Stimulated activated CD8-positive, alpha-beta memory T cell treated with anti-CD3 and anti-CD28 coated beads, Interleukin-15, amount 100 ng/mL, for 1 hour (primary cell): ENCODE data around the gene MIPOL1.
"Not testable (repeated sequence)": the region's sequence is repeated elsewhere in the genome, so short reads cannot be mapped to it uniquely, and the experiment has no call there.

Experiments
- DNase-seq: peaks from one replicate; pipeline ENCODE4 v3.0.0-alpha.2; 2020; ENCODE audit warnings: low read depth

Gene MIPOL1

GRCh38 chr14:37289688-37290087 lies 92.0 kb downstream of the MIPOL1 start:
- no peak for DNase-seq

GRCh38 chr14:37295262-37295661 lies 97.5 kb downstream of the MIPOL1 start:
- not testable (repeated sequence) for DNase-seq

- no peak for DNase-seq
Measured at GRCh38 chr14:37311252-37311651, 113.5 kb downstream of the MIPOL1 start.

GRCh38 chr14:37318938-37319337 lies 121.2 kb downstream of the MIPOL1 start:
- DNase-seq: no peak

- no peak for DNase-seq
Measured at GRCh38 chr14:37320106-37320505, 122.4 kb downstream of the MIPOL1 start.

GRCh38 chr14:37325332-37325731 lies 127.6 kb downstream of the MIPOL1 start:
- no peak for DNase-seq

- no peak for DNase-seq
Measured at GRCh38 chr14:37326434-37326833, 128.7 kb downstream of the MIPOL1 start.

GRCh38 chr14:37327933-37328332 lies 130.2 kb downstream of the MIPOL1 start:
- not testable (repeated sequence) for DNase-seq

- no peak for DNase-seq
Measured at GRCh38 chr14:37328673-37329072, 130.9 kb downstream of the MIPOL1 start.

- no peak for DNase-seq
Measured at GRCh38 chr14:37329189-37330001, 131.7 kb downstream of the MIPOL1 start.

GRCh38 chr14:37330910-37331309 lies 133.2 kb downstream of the MIPOL1 start:
- DNase-seq: no peak

GRCh38 chr14:37340353-37340752 lies 142.6 kb downstream of the MIPOL1 start:
- no peak for DNase-seq

- no peak for DNase-seq
Measured at GRCh38 chr14:37343307-37344094, 145.8 kb downstream of the MIPOL1 start.

- DNase-seq: no peak
Measured at GRCh38 chr14:37363661-37364060, 165.9 kb downstream of the MIPOL1 start.

GRCh38 chr14:37369425-37369824 lies 171.7 kb downstream of the MIPOL1 start:
- DNase-seq: no peak

GRCh38 chr14:37375566-37375965 lies 177.8 kb downstream of the MIPOL1 start:
- no peak for DNase-seq

GRCh38 chr14:37376944-37377609 lies 179.3 kb downstream of the MIPOL1 start:
- DNase-seq: no peak

- no peak for DNase-seq
Measured at GRCh38 chr14:37384870-37385596, 187.3 kb downstream of the MIPOL1 start.

- not testable (repeated sequence) for DNase-seq
Measured at GRCh38 chr14:37397157-37397940, 199.6 kb downstream of the MIPOL1 start.

- no peak for DNase-seq
Measured at GRCh38 chr14:37397941-37398215, 200.1 kb downstream of the MIPOL1 start.

- DNase-seq: no peak
Measured at GRCh38 chr14:37399517-37399916, 201.8 kb downstream of the MIPOL1 start.
